A172 (cell line): Measurements from ENCODE around the gene TRRAP. TPM values are rescaled to one million over a fixed set of nuclear protein-coding genes. Genes with fewer than 3 reads are reported as not detected.

ENCODE experiments used
- DNase-seq: peaks from one replicate; pipeline ENCODE4 v3.0.0-alpha.2; 2015; ENCODE audit warnings: low spot score
- total RNA-seq: library from RNA; depleted of rRNA; stranded (reverse); fragments of >200 nt; shearing (Covaris generic); gene quantifications from 2 replicates; pipeline ENCODE4 v1.2.3, GENCODE V29; 2014

The TRRAP gene
- total RNA-seq, 1 experiment from 2014 or later = 12.9 TPM

DNA sequence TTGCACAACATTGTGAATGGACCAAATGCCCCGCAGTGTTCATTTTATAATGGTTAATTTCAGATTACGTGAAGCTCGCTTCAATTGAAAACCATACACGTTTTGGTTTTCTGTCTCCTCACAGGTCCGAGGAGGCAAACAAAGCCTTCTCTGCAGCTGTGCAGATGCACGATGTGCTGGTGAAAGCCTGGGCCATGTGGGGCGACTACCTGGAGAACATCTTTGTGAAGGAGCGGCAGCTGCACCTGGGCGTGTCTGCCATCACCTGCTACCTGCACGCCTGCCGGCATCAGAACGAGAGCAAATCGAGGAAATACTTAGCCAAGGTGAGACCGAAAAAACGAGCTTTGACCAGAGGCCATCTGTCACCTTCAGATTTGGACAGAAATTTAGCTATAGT is 110.3 kb downstream of the TRRAP start:
- DNase-seq = no peak

DNA sequence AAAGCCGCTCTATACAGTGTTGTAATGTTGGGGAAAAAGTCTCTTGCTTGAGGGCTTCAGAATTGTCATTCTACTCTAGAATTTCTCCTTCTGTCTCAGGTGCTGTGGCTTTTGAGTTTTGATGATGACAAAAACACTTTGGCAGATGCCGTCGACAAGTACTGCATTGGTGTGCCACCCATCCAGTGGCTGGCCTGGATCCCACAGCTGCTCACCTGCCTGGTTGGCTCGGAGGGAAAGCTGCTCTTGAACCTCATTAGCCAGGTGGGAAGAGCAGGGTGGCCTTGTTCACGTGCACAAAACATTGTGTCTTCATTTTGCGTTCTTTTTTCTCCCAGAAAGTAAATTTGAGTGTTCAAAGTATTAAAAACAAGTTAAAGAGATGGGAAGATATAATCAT is 112.0 kb downstream of the TRRAP start:
- no peak for DNase-seq

DNA sequence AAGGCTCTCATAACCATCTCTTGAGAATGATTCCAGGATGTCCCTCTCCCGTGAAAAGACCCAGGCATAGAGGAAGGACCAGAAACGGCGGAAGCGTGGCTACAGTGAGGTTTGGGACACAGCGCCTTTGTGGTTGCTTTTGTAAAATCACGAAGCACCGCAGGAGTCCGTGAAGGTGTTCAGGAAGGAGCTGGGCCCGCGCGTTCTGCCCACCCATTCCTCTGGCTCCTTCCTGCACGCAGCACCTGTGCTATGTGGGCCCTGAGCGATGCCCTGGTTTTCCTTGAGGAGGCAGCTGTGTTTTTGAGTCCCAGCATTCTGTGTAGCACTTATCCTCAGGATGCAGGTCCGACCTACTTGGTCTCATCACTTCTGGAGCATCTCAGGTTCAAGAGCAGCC is 112.8 kb downstream of the TRRAP start:
- no peak for DNase-seq

DNA sequence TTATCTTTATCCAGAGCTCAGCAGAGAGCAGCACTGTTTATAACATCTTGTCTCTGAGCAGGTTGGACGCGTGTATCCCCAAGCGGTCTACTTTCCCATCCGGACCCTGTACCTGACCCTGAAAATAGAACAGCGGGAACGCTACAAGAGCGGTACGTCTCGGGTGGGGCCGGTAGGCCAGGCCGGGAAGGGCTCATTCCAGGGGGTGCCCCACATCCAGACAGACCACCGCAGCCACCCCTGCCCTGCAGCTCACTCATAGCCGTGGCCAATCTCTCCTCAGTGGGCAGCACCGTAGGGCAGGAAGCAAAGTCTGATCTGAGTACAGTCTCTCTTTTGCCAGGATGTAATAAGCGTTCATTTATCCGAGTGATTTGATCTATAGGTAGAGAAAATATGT is 113.7 kb downstream of the TRRAP start:
- no peak for DNase-seq

DNA sequence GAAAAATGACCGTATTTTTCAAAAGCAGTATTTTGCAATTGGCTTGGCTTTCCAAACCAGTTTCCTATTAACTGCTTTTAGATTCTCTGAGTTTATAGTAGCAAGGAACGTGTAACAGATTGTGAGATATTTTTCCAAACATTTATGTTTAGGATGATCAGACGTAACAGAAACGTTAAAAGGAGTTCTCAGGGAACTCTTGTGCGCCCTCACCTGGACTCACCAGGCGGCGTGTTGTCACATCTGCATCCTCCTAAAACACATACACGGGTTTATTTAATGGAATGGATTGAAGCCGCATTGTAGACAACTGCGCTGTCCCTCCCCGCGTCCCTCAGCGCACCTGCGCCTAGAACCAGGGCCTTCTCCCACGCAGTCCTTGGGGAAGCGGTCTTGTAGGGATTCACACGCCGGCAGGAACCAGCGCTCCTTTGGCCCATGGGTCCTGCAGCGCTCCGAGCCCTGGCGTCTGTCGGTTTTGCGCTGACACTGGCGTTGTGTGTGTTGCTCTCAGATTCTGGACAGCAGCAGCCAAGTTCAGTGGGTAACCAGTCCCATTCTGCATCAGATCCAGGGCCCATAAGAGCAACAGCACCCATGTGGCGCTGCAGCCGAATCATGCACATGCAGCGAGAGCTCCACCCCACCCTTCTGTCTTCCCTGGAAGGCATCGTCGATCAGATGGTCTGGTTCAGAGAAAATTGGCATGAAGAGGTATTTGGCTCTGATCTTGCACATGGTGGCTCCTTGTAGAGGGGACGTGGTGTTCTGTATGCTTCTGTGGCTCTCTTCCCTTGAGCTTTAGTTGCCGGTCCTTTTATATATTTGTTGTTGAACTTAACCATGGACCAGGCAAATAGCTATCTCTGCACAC is 114.9 kb downstream of the TRRAP start:
- no peak for DNase-seq

DNA sequence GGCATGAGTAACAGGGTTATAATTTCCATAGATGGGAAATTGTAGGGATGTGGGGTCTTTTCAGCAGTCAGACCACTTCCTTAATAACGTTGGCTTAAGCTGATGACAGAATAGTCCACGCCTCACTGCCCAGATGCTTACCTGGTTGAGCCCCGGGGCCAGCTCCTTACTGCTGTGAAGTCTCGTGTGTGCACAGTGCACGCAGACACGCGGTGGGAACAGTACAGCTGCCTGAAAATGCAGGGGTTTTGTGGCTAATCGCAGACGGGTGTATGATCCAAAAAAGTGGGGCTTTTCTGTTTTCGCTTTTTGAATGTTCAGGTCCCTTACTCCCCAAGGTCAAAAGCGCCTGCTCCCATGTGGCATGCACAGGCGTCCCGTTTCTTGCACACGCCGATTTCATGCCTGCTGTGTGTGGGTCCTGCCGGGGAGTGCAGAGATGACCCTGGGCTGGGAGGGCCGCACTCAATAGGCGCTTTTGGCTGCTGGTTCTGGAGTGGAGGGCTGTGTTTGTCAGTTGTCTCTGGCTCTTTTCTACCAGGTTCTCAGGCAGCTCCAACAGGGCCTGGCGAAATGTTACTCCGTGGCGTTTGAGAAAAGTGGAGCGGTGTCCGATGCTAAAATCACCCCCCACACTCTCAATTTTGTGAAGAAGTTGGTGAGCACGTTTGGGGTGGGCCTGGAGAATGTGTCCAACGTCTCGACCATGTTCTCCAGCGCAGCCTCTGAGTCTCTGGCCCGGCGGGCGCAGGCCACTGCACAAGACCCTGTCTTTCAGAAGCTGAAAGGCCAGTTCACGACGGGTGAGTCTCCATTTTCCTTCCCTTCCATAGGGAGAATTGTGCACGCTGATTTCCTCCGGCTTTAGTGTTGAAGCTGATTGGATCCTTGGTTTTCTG is 116.0 kb downstream of the TRRAP start:
- DNase-seq = no peak

DNA sequence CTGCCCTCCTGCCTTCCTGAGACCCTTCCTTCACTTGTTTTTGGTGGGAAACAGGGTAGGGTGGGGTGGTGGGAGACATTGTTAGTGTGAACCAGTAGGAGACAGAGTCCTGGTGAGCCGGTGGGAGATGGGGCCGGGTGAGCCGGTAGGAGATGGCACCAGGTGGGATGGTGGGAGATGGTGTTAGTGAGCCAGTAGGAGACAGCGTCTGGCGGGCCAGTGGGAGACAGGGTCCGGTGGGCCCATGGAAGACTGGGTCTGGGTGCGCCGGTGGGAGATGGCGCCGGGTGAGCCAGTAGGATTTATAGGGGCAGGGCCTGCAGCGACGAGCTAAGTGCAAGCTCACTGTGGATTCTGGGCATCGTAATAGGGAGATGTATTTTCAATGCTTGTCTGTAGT is 116.8 kb downstream of the TRRAP start:
- no peak for DNase-seq

DNA sequence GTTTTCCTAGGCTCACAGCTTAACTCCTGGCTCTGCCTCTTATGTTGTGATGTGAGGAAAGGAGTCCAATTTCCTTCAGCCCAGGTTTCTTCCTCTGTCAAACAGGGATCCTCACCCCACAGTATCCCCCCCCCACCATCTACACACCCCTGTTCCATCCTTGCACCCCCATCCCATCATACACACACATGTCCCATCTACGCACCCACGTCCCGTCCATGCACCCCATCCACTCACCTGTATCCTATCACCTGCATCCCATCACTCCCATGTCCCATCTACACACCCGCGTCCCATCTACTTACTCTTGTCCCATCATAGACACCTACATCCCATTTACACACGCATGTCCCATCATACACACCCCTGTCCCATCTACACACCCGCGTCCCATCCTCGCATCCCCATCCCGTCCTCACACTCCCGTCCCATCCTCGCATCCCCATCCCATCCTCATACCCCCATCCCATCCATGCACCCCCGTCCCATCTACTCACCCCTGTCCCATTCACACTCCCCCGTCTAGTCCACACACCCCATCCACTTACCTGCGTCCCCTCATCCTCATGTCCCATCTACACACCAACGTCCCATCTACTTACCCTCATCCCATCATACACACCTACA is 117.3 kb downstream of the TRRAP start:
- no peak for DNase-seq

DNA sequence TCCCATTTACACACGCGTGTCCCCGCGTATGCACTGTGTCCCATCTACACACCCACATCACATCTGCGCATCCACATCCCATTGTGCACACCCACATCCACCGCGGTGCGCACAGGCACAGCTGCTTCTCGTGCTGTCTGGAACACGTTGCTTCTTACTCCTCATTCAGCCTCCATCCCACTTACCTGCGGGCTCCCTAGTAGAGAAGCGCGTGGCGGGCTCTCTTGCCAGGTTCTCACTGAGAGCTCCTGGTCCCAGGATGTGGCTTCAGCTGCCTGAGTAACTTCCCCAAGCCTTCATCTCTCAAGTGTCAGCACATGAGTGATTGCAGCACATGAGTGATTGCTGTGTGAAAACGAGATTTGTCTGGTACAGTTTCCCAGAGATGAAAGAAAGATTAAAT is 117.8 kb downstream of the TRRAP start:
- no peak for DNase-seq

DNA sequence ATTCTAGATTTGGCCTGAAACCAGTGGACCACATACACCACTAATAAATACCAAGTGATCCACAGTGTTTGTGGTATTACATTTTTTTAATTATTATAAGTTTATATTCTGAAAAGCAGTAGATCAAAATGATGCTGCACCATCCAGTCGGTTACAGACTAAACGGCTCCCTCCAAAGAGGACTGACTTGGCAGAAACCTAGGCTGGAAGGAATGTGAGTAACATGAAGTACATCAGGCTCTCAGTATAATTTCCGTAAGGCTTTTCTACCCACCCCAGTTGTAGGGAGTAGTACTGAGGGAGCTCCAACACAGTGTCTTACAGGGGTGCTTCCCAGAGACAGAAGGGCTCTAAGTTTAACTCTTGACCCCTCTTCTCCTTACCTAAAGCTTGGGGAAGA is 119.5 kb downstream of the TRRAP start:
- no peak for DNase-seq

DNA sequence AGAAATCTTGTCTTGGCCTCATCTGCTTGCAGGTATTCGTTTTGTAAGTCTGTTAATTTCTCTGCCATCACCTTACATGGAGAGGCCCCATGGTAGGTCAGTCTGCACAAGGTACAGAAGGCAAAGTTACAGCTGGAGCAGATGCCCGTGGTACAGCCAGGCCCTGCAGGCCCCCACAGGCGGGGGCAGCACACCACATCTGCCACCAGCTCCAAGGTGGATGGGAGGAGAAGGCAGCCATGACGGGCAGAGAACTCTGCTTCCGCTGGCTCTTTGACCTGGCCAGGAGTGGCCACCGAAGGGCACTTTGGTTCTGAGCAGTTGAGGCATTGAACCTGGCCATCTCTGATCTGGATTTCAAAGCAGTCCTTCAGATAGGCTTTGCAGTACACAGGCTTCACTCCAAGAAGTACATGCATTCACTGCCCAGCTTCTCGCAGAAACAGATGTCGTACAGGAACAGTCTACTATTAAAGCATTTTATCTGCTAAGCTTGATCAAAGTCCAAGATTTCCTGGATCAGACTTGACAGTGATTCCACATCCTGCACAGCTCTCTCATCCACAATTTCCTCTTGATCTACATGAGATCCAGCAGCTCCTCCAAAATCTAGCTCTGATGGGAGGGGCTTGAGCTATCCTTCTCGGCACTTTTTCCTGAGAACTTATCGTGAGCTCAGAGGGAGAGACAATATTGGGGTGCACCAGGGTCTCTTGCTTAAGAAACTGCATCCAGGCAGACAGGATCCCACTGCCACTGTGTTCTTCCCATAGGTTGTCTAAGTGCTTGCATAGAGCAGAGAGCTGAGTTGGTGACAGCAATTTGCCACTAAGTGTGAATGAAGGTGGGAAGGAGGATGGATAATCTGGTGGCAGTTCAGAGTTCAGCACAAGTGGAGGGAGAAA is 120.7 kb downstream of the TRRAP start:
- DNase-seq = no peak

DNA sequence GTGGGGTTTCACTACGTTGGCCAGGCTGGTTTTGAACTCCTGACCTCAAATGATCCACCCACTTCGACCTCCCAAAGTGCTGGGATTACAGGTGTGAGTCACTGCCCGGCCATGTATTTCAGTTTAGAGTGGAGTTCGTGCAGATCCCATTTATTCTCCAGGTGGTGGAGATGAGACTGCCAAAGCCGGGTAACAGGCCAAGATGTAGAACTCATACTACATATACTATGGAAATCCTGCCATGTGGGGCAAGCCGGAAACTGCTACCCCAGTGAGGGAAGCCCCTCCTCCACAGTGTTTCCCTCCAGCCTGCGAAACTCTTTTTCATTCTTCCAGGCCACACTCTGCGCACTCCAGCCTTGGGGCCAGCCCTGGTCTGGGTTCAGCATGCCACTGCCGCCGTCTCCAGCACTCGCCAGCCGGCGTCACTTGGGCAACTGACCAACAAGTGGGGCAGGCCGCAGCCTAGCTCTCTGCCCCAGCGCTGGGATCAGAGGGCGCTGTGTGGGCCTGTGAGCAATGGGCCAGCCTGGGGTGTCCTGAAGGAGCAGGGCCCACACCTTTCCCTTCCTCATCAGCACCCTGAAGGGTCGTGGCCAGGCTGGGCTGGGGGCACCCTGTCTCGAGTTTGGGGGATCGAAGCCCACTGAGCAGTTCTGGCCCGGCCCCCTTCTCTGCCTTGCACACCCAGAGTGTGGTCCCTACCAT is 122.0 kb downstream of the TRRAP start:
- DNase-seq = no peak

DNA sequence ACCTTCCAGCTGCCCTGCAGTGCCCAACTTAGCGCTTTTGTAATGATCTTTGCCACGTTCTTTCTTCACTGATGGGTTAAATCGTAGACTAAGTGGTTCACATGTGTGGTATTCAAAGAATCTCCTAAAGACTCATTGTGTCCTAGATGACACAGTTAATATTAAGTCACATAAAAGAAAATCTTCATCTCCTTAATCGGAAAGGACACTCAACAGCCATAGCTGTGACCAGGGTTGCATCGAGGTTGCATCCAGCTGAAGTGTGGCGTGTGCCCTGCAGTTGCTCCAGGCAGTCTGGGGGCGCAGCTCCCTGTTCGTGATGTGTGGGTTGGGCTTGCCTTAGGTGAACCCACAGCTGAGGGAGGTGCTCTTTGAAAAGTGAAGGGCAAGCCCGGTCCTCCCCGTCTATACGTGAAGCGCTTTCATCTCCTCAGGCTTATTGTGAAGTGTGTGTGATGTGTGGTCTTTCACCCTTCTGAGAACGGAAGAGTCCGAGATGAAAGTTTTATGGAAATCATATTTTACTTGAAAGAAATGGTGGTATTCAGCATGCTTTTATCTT is 122.7 kb downstream of the TRRAP start:
- no peak for DNase-seq

DNA sequence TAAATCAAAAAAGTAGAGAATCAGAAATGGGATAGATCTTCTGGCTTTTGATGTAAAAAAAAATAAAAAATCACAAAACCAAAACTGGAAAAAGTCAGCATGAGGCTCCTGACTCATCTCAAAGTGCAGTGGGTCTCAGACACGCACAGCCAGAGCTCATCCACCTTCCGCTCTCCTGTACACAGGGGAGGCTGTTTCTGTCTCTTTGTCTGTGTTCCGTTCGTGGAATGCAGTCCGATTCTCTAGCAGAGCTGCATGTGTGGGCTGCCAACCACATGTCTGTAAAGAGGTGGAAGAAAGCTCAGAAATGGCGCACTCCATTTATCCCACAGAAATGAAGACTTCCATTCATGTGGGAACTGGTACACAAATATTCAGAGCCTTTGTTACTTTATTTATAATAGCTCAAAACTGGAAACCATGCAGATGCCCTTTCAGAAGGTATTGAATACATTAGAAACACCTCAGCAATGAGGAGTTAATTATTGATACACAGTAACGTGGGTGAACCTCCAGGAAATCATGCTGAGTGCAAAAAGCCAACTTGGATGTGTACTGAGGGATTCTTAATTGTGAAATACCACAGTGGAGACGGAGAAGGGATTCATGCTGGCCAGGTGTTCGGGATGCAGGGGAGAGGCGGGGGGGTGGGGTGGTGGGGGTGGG is 123.3 kb downstream of the TRRAP start:
- DNase-seq = no peak

DNA sequence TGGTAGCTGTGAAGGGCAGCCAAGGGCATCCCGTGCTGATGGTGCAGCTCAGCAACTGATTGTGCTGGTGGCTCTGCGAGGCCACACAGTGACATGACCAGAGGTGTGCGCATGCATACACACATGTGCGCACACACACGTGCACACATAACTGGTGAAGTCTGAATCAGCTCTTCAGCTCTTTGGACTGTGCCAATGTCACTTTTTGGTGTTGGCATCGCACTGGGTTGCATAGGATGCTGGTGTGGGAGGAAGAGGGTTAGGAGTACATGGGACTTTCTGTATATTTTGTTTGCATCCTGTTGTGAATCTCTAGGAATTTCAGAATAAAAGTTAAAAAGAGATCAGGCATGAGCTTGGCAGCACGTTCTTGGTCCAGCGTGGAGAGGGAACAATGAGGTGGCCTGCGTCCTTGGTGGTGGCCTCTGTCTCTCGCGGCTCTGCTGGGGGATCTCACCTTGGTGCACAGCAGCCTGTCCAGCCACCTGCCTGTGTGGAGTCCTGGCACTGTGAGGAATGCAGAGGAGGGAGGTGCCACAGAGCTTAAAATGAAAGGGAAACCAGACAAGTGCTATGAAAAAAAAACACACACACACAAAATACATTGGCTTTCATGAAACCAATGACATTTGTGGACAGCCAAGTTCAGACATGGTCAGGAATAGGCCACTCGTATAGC is 124.0 kb downstream of the TRRAP start:
- no peak for DNase-seq

DNA sequence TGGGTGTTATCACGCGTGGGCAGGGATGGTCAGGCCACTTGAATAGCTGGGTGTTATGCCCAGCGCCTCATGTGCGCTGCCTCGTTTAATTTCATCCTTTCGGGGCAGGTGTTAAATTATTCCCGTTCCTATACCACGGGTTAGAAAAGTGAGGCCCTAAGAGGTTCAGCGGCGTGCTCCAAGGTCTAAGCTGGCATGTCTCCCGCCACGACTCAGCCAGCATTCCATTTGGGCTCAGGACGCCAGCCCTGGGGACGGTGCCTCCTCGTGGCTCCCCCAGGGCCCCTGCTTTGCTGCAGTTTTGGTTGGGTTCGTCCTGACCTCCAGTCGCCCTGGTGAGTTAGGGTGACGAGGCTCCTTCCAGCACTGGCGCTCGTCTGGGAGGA is 124.5 kb downstream of the TRRAP start:
- DNase-seq = no peak

DNA sequence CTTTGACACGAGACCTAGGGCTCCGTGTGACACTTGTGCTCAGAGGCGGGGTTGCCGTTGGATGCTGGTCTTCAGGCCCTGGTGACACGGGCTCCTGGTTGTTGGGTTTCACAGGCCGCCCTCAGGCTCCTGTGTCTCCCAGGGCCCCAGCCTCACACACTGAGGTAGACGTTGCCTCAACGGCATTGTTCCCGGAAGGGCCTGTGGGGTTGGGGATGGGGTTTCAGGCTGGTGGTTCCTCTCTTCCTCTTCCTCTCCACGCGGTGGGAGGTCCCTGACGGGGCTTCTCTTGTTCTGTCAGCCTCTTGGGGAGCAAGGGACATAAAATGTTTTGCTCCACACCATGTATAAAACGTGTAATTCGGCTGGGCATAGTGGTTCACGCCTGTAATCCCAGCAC is 125.1 kb downstream of the TRRAP start:
- DNase-seq = no peak

DNA sequence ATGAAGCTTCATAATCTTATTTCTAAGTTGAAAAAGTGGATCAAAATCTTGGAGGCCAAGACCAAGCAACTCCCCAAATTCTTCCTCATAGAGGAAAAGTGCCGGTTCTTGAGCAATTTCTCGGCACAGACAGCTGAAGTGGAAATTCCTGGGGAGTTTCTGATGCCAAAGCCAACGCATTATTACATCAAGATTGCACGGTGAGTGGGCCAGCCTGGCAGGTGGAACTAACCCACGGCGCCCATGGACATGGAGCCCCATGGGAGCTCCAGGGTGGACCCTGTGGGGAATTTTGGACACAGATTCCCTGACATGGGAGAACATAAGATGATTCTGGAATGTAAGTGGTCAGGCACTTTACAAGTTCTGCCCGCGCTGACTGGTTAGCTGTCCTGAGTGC is 125.9 kb downstream of the TRRAP start:
- no peak for DNase-seq

DNA sequence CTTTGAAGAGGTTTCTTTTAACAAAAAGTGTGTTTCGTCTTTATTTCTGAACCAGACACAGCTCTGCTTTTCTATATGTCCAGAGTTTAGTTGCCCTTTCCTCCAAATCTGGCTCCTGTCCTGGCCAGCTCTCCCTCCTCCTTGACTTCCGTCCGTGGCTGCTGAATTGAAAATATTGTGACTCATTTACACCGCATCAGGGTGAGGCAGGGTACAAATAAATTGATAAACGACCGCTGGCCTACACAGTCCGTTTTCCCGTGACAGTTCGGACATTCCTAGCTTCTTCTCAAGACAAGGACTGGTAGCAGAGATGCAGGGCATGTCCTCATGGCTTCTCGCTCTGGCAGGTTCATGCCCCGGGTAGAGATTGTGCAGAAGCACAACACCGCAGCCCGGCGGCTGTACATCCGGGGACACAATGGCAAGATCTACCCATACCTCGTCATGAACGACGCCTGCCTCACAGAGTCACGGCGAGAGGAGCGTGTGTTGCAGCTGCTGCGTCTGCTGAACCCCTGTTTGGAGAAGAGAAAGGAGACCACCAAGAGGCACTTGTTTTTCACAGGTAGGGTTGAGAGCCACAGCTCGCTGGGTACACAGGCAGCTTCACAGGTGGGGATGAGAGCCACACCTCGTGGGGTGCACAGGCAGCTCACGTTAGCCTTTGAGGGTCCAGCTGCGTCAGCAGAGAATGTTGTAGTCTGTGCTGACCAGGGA is 126.6 kb downstream of the TRRAP start:
- no peak for DNase-seq
